K562 (cell line): ENCODE data around the gene CHST12. TPM values are rescaled to one million over a fixed set of nuclear protein-coding genes. Genes with fewer than 3 reads are reported as not detected.

Experiments
- ATAC-seq: fragments of 200-7000 bp; cut with Tn5 transposase; 3 replicates; pipeline ENCODE4 v1.9.1; 2020; ENCODE audit warnings: moderate library complexity
- BruUV-seq: library from RNA; stranded (reverse); fragments of 400-500 nt; replicated peaks from 2 replicates; lab custom pipeline; 2021; lab: Mats Ljungman, UMichigan
- CTCF ChIA-PET: fragments of 300-600 bp; formaldehyde crosslinking; extraction: SDS; loops from one replicate; lab custom pipeline; 2021; ENCODE audit warnings: low intra/inter-chr PET ratio; lab: Yijun Ruan, JAX
- POLR2A ChIA-PET: fragments of 300-600, 350-650 bp; sonication (Branson Sonifier 250); formaldehyde crosslinking; extraction: SDS; loops from one replicate; lab custom pipeline; 2021; ENCODE audit warnings: antibody characterized with exemption, inconsistent platforms; lab: Yijun Ruan, JAX
- DNase-seq, 4 experiments: peaks; one replicate each; pipeline versions ENCODE4 v3.0.0 to v3.0.0-alpha.2; 2011 to 2018; ENCODE audit warnings: low spot score in 3 of 4, mixed read lengths in 3 of 4; ENCODE audit errors: extremely low read depth in 1 of 4
- FAIRE-seq: peaks from 2 replicates; lab custom pipeline; 2011; peaks lifted over from hg19 to GRCh38; lab: Jason Lieb, UNC
- H2AFZ ChIP-seq: 2 replicates; pipeline ENCODE4 v1.6.0; 2011; ENCODE audit warnings: low read depth, low read length, control low read depth, inconsistent platforms
- H3K27ac ChIP-seq: fragments of 200-600 bp; 3 replicates; pipeline ENCODE4 v1.8.0; 2011; ENCODE audit warnings: low read depth, mild to moderate bottlenecking, control low read depth, inconsistent platforms, low read length, moderate library complexity, mixed read lengths; ENCODE audit errors: extremely low read depth
- H3K27me3 ChIP-seq, 2 experiments: fragments of 300-600 bp in 1 of 2; 2 replicates in 1 of 2; 3 replicates in 1 of 2; pipeline versions ENCODE4 v1.6.0 to v1.8.0; 2011; ENCODE audit warnings: inconsistent platforms in 2 of 2, low read length in 2 of 2, mild to moderate bottlenecking in 1 of 2, mixed read lengths in 1 of 2, moderate library complexity in 1 of 2; ENCODE audit not compliant: control insufficient read depth in 2 of 2, insufficient read depth in 2 of 2
- H3K36me3 ChIP-seq: fragments of 300-600 bp; 3 replicates; pipeline ENCODE4 v1.8.0; 2011; ENCODE audit warnings: mild to moderate bottlenecking, low read length, inconsistent platforms; ENCODE audit not compliant: control insufficient read depth, insufficient read depth
- H3K4me1 ChIP-seq, 2 experiments: fragments of 200-600 bp in 1 of 2; replicated peaks in 1 of 2; 2 replicates in 1 of 2; 3 replicates in 1 of 2; pipeline versions ENCODE4 v1.5.1 to v1.8.0; 2011; ENCODE audit warnings: inconsistent platforms in 2 of 2, low read length in 2 of 2, mild to moderate bottlenecking in 1 of 2, mixed read lengths in 1 of 2, moderate library complexity in 1 of 2; ENCODE audit not compliant: control insufficient read depth in 2 of 2, insufficient read depth in 2 of 2
- H3K4me2 ChIP-seq: 2 replicates; pipeline ENCODE4 v1.6.1; 2011; ENCODE audit warnings: low read length, control low read depth, inconsistent platforms, mixed read lengths; ENCODE audit not compliant: insufficient read depth
- H3K4me3 ChIP-seq: fragments of 200-600 bp; sonication (generic), shearing (Covaris generic); 2 replicates; pipeline ENCODE4 v1.5.1; 2016; ENCODE audit warnings: control low read depth, inconsistent platforms
- H3K79me2 ChIP-seq: fragments of 200-600 bp; 3 replicates; pipeline ENCODE4 v1.8.0; 2011; ENCODE audit warnings: low read length, inconsistent platforms; ENCODE audit not compliant: control insufficient read depth, insufficient read depth
- H3K9ac ChIP-seq, 2 experiments: 2 replicates each; pipeline versions ENCODE4 v1.6.0 to v1.6.1; 2011; ENCODE audit warnings: low read depth in 2 of 2, low read length in 2 of 2, control low read depth in 1 of 2, inconsistent platforms in 1 of 2, mild to moderate bottlenecking in 1 of 2, mixed read lengths in 1 of 2; ENCODE audit not compliant: insufficient read depth in 1 of 2
- H3K9me1 ChIP-seq: one replicate; pipeline ENCODE4 v1.6.0; 2011; ENCODE audit warnings: inconsistent platforms, mild to moderate bottlenecking, low read length, moderate library complexity; ENCODE audit not compliant: control insufficient read depth, insufficient read depth
- H3K9me3 ChIP-seq: replicated peaks from 2 replicates; pipeline ENCODE4 v1.5.1; 2011; ENCODE audit warnings: low read depth, low read length, inconsistent platforms; ENCODE audit not compliant: control insufficient read depth, insufficient read depth
- H4K20me1 ChIP-seq: replicated peaks from 2 replicates; pipeline ENCODE4 v1.6.1; 2011; ENCODE audit warnings: low read length, inconsistent platforms, mixed read lengths; ENCODE audit not compliant: control insufficient read depth, insufficient read depth
- CEBPB ChIP-seq: fragments of 450-650 bp; IDR thresholded peaks from 2 replicates; pipeline ENCODE4 v1.6.1; 2016; ENCODE audit warnings: missing genetic modification characterization, missing compliant biosample characterization
- DIDO1 ChIP-seq: fragments of 450-650 bp; IDR thresholded peaks from 2 replicates; pipeline ENCODE4 v1.6.1; 2016; ENCODE audit warnings: low read depth, missing biosample characterization, missing genetic modification characterization
- DPF2 ChIP-seq: fragments of 450-650 bp; IDR thresholded peaks from 2 replicates; pipeline ENCODE4 v1.6.1; 2016
- ETV1 ChIP-seq: fragments of 450-650 bp; conservative IDR thresholded peaks from 2 replicates; pipeline ENCODE4 v1.6.1; 2016; ENCODE audit warnings: missing genetic modification characterization, control low read depth, low read depth, missing compliant biosample characterization
- GATA2 ChIP-seq: sonication (generic); formaldehyde crosslinking; IDR thresholded peaks from 2 replicates; pipeline ENCODE4 v1.4.0; 2020; ENCODE audit warnings: mild to moderate bottlenecking, missing genetic modification reagents
- NBN ChIP-seq: fragments of 450-650 bp; IDR thresholded peaks from 2 replicates; pipeline ENCODE4 v1.6.1; 2016; ENCODE audit warnings: low read depth, mild to moderate bottlenecking
- POLR2H ChIP-seq: IDR thresholded peaks from 2 replicates; pipeline ENCODE4 v1.6.1; 2016; ENCODE audit warnings: missing genetic modification characterization, low read depth, mild to moderate bottlenecking, control low read depth, missing compliant biosample characterization, moderate library complexity
- RCOR1 ChIP-seq, 2 experiments: IDR thresholded peaks; 2 replicates each; pipeline ENCODE4 v1.6.1; 2012; ENCODE audit warnings: low read depth in 2 of 2, low read length in 2 of 2, borderline replicate concordance in 1 of 2, improper control_type of control experiment in 1 of 2
- YY1 ChIP-seq, 3 experiments: IDR thresholded peaks; 2 replicates each; pipeline ENCODE4 v1.6.1; 2011; ENCODE audit warnings: low read length in 2 of 3, mild to moderate bottlenecking in 2 of 3, moderate library complexity in 2 of 3, borderline replicate concordance in 1 of 3, control low read depth in 1 of 3, low read depth in 1 of 3; ENCODE audit not compliant: insufficient read depth in 3 of 3, insufficient replicate concordance in 2 of 3, control insufficient read depth in 1 of 3, insufficient read length in 1 of 3; ENCODE audit errors: extremely low read depth in 1 of 3
- ZFX ChIP-seq: sonication (generic); formaldehyde crosslinking; IDR thresholded peaks from 2 replicates; pipeline ENCODE4 v1.8.0; 2022; ENCODE audit warnings: mild to moderate bottlenecking, missing genetic modification reagents, moderate library complexity
- ZNF143 ChIP-seq: sonication (generic); formaldehyde crosslinking; IDR thresholded peaks from 2 replicates; pipeline ENCODE4 v1.9.0; 2022; ENCODE audit warnings: mild to moderate bottlenecking, missing genetic modification reagents
- ZNF263 ChIP-seq: sonication (generic); formaldehyde crosslinking; IDR thresholded peaks from 2 replicates; pipeline ENCODE4 v1.8.0; 2022; ENCODE audit warnings: mild to moderate bottlenecking, missing genetic modification reagents, borderline replicate concordance
- ZNF766 ChIP-seq: fragments of 200-800 bp; sonication (Bioruptor generic); conservative IDR thresholded peaks from 2 replicates; pipeline ENCODE4 v1.6.1; 2016; ENCODE audit warnings: missing genetic modification characterization, missing compliant biosample characterization
- WGBS: fragments of 100-300 bp; shearing (Covaris generic); methylation state at CpG from one replicate; pipeline ENCODE4 v1.1.6; 2016; ENCODE audit warnings: low coverage, mixed read lengths; ENCODE audit not compliant: insufficient coverage; ENCODE audit errors: missing lambda C conversion rate; 5-methylcytosine and 5-hydroxymethylcytosine counted together
- in situ Hi-C: fragments of 300-500 bp; cut with MboI; formaldehyde crosslinking; loops from 4 replicates; pipeline ENCODE4 v1.15.0; 2018; ENCODE audit warnings: inconsistent platforms, mixed read lengths
- intact Hi-C: fragments of 100-400 bp; cut with micrococcal nuclease; formaldehyde crosslinking; loops from 2 replicates; pipeline ENCODE4 v1.14.2; 2022
- polyA plus RNA-seq, 8 experiments: library from polyadenylated mRNA; depleted of rRNA in 4 of 8; stranded (reverse) in 5 of 8; unstranded in 3 of 8; fragments of >200 nt; fragmentation: Nextera tagmentation in 2 of 8; fragmentation: Illumina TruSeq in 1 of 8; extraction: Ambion mirVana in 2 of 8; extraction: Trizol in 1 of 8; gene quantifications; 2 replicates each; pipeline versions ENCODE4 v1.2.1 to v1.2.3, GENCODE V29; 2011 to 2014; ENCODE audit warnings: inconsistent platforms in 1 of 8, missing spikeins in 1 of 8
- total RNA-seq, 7 experiments: library from RNA; depleted of rRNA in 6 of 7; stranded (reverse); fragments of >200 nt in 6 of 7; fragmentation: Illumina TruSeq in 2 of 7; extraction: Trizol in 2 of 7; gene quantifications; 2 replicates each; pipeline versions ENCODE4 v1.2.1 to v1.2.3, GENCODE V29; 2011 to 2021; ENCODE audit warnings: low replicate concordance in 1 of 7
- TF ChIP-seq, protein P1 (sequence below), 2 experiments: fragments of 450-650 bp in 1 of 2; sonication (generic) in 1 of 2; formaldehyde crosslinking in 1 of 2; IDR thresholded peaks in 1 of 2; conservative IDR thresholded peaks in 1 of 2; 2 replicates each; pipeline versions ENCODE4 v1.6.1 to v1.8.1; 2016 to 2023; ENCODE audit warnings: mild to moderate bottlenecking in 2 of 2, moderate library complexity in 2 of 2, inconsistent platforms in 1 of 2, missing genetic modification reagents in 1 of 2
- TF ChIP-seq, protein P2 (sequence below): fragments of 450-650 bp; IDR thresholded peaks from 2 replicates; pipeline ENCODE4 v1.6.1; 2016
- TF ChIP-seq, protein P3 (sequence below): fragments of 250-450 bp; sonication (Bioruptor Pico); IDR thresholded peaks from 2 replicates; pipeline ENCODE4 v1.8.0; 2021; ENCODE audit warnings: borderline replicate concordance, mild to moderate bottlenecking, moderate library complexity; ENCODE audit not compliant: poor library complexity, severe bottlenecking

The CHST12 gene
- total and polyA plus RNA-seq, 9 of the 15 experiments (the other 6 are each of a cell fraction or from before 2014, with no cell fraction given), result 0.18 to 19.8 (median 3.6) TPM

GRCh38 chr7:2409745-2410414, 6.5 kb downstream of the CHST12 start:
- in situ Hi-C loops (no loop called here), intact Hi-C loops (no loop called here)
- Histone ChIP-seq H3K79me2 (peaks cover 36% of the 10 kb centered on the region), H3K4me1 (peaks cover 36 to 53% of the 10 kb centered on the region in 2 experiments), H4K20me1 (no peaks in the 10 kb centered on the region; the same call in 1 of the 2 replicates), H3K9ac (peak overlapping the region in 1 of 2 experiments; percentile 14; a peak in 1 of 4 replicates), H3K27ac (peak overlapping the region; percentile 44; the same call in 2 of the 3 replicates), H3K9me3 (no peaks in the 10 kb centered on the region), H2AFZ (peak overlapping the region; percentile 40), H3K27me3 (no peaks in the 10 kb centered on the region), H3K4me2 (peak overlapping the region; percentile 65), H3K4me3 (no peak overlapping the region), H3K9me1 (no peaks in the 10 kb centered on the region), H3K36me3 (no peaks in the 10 kb centered on the region; the same call in 2 of the 3 replicates)
- ChIA-PET CTCF (interaction anchor here (0.6 kb wide), 1 partner anchor 40 kb away, joined by 4 read pairs; no protein-coding TSS in a partner anchor), POLR2A (interaction anchor here (0.7 kb wide), 1 partner anchor 170 kb away, joined by 3 read pairs; no protein-coding TSS in a partner anchor)
- peak in 1 of 4 experiments; percentile 65 for DNase-seq
- FAIRE-seq, result peak; percentile 68
- ATAC-seq, result peak; percentile 60
- no TSS peak for BruUV-seq
- 6% methylated on average over 15 of the region's 15 CpGs for WGBS
- TF ChIP-seq, protein P1, sequence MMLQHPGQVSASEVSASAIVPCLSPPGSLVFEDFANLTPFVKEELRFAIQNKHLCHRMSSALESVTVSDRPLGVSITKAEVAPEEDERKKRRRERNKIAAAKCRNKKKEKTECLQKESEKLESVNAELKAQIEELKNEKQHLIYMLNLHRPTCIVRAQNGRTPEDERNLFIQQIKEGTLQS (IDR thresholded peaks at IDR 0.05), result peak; percentile 34; the same call in 1 of the 2 replicates
- TF ChIP-seq, protein P1 (CRISPR knock-in tag; conservative IDR thresholded peaks at IDR 0.05), result no peak
- TF ChIP-seq ZNF766 (CRISPR knock-in tag) (0 out of 2 replicates have a peak, but pooled peaks have one; percentile 49), CEBPB (tag) (peak; percentile 72), NBN (peak; percentile 21; the same call in 1 of the 2 replicates), RCOR1 (IDR thresholded peaks at IDR 0.05; ENCODE audit: borderline replicate concordance in 1 of 2, low read depth in 2 of 2, low read length in 2 of 2) (peak in 1 of 2 experiments; percentile 52; a peak in 1 of 4 replicates), ZNF143 (no peak), DPF2 (peak; percentile 70), DIDO1 (tag) (no peak), ZFX (CRISPR knock-in tag) (peak; percentile 36; the same call in 1 of the 2 replicates), POLR2H (no peak), ETV1 (0 out of 2 replicates have a peak, but pooled peaks have one; percentile 30), YY1 (IDR thresholded peaks at IDR 0.05; ENCODE audit: borderline replicate concordance in 1 of 3, control insufficient read depth in 1 of 3, extremely low read depth in 1 of 3, insufficient read depth in 3 of 3, insufficient read length in 1 of 3, insufficient replicate concordance in 2 of 3, low read depth in 1 of 3, low read length in 2 of 3) (peak in 1 of 3 experiments; percentile 38), GATA2 (CRISPR knock-in tag) (peak; percentile 29; the same call in 1 of the 2 replicates), ZNF263 (CRISPR knock-in tag) (0 out of 2 replicates have a peak, but pooled peaks have one; percentile 28)
- TF ChIP-seq, protein P2, sequence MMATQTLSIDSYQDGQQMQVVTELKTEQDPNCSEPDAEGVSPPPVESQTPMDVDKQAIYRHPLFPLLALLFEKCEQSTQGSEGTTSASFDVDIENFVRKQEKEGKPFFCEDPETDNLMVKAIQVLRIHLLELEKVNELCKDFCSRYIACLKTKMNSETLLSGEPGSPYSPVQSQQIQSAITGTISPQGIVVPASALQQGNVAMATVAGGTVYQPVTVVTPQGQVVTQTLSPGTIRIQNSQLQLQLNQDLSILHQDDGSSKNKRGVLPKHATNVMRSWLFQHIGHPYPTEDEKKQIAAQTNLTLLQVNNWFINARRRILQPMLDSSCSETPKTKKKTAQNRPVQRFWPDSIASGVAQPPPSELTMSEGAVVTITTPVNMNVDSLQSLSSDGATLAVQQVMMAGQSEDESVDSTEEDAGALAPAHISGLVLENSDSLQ, result peak; percentile 97
- TF ChIP-seq, protein P3, sequence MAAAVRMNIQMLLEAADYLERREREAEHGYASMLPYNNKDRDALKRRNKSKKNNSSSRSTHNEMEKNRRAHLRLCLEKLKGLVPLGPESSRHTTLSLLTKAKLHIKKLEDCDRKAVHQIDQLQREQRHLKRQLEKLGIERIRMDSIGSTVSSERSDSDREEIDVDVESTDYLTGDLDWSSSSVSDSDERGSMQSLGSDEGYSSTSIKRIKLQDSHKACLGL (CRISPR knock-in tag), result no peak
